ENCODE data around the gene PHACTR3.

The PHACTR3 gene

DNA sequence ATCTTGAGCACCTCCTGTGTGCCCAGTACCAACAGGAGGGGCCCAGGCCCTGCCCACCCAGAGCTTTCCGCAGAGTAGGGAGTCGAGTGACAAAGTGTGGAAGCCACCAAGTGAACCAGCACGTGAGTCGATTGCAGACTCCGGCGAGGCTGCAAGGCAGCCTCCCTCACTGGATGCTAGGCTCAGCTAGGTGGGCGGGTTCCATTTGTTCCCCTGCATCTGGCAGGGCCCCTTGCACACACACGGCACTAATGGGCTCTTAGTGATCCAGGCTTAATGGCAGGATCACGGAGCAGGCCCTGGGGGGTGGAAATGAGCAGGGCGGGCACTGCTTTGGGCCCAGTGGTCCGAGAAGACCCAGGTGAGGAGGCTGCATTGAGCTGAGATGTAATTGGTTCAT lies 140.4 kb downstream of the PHACTR3 start:
- H3K9me3 ChIP-seq = no peaks in the 10 kb centered on the region
- TF ChIP-seq, protein P1, sequence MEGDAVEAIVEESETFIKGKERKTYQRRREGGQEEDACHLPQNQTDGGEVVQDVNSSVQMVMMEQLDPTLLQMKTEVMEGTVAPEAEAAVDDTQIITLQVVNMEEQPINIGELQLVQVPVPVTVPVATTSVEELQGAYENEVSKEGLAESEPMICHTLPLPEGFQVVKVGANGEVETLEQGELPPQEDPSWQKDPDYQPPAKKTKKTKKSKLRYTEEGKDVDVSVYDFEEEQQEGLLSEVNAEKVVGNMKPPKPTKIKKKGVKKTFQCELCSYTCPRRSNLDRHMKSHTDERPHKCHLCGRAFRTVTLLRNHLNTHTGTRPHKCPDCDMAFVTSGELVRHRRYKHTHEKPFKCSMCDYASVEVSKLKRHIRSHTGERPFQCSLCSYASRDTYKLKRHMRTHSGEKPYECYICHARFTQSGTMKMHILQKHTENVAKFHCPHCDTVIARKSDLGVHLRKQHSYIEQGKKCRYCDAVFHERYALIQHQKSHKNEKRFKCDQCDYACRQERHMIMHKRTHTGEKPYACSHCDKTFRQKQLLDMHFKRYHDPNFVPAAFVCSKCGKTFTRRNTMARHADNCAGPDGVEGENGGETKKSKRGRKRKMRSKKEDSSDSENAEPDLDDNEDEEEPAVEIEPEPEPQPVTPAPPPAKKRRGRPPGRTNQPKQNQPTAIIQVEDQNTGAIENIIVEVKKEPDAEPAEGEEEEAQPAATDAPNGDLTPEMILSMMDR (IDR thresholded peaks at IDR 0.05) = no peak
- peaks cover 0 to 7% of the 10 kb centered on the region in 2 donors for H3K27me3 ChIP-seq
- H3K36me3 ChIP-seq = no peaks in the 10 kb centered on the region
- peaks cover 0 to 18% (median 10%) of the 10 kb centered on the region in 4 donors for H3K4me1 ChIP-seq
- H3K27ac ChIP-seq = no peak overlapping the region
- DNase-seq = no peak
- intact Hi-C loops (cut with DNase I; ENCODE audit: low total_unique reads) = no loop called here
- no peak overlapping the region for H3K4me3 ChIP-seq

DNA sequence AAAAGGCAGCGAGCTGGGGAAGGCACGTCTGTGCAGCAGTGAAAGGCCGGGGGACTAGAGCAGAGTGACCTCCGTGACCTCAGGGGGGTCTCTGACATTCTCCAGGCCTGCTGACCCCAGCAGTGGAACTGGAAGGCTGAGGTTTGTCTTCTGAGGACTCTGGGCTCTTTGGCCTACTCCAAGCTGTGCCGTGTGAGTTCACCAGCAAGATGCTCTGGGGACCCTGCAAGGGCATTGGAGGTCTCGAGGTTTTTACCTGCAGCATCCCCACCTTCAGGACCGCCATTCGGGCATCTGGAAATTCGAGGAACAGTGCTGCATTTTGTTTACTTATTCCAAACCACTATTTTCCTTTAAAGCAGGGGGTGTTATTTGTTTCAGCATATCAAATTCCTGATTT lies 140.9 kb downstream of the PHACTR3 start:
- no peak overlapping the region for H3K27ac ChIP-seq
- intact Hi-C loops (cut with DNase I; ENCODE audit: low total_unique reads) = no loop called here
- H3K9me3 ChIP-seq = no peaks in the 10 kb centered on the region
- H3K27me3 ChIP-seq = peaks cover 0 to 7% of the 10 kb centered on the region in 2 donors
- H3K4me1 ChIP-seq = peaks cover 0 to 22% (median 13%) of the 10 kb centered on the region in 4 donors
- no peaks in the 10 kb centered on the region for H3K36me3 ChIP-seq
- H3K4me3 ChIP-seq = no peak overlapping the region
- DNase-seq = no peak
- TF ChIP-seq, protein P1 (IDR thresholded peaks at IDR 0.05) = no peak

GRCh38 chr20:59745716-59746115 lies 141.4 kb downstream of the PHACTR3 start:
- Histone ChIP-seq H3K27me3 (peaks cover 0 to 6% of the 10 kb centered on the region in 2 donors), H3K27ac (no peak overlapping the region), H3K4me3 (no peak overlapping the region), H3K36me3 (no peaks in the 10 kb centered on the region), H3K9me3 (no peaks in the 10 kb centered on the region), H3K4me1 (peaks cover 0 to 22% (median 13%) of the 10 kb centered on the region in 4 donors)
- no peak for DNase-seq
- TF ChIP-seq, protein P1 (IDR thresholded peaks at IDR 0.05) = no peak
- intact Hi-C loops (cut with DNase I; ENCODE audit: low total_unique reads) = no loop called here

- no peak overlapping the region for H3K4me3 ChIP-seq
- no peak for DNase-seq
- H3K4me1 ChIP-seq = peaks cover 0 to 22% (median 15%) of the 10 kb centered on the region in 4 donors
- peaks cover 0 to 2% of the 10 kb centered on the region in 2 donors for H3K27me3 ChIP-seq
- intact Hi-C loops (cut with DNase I; ENCODE audit: low total_unique reads) = no loop called here
- no peak overlapping the region for H3K27ac ChIP-seq
- TF ChIP-seq, protein P1 (IDR thresholded peaks at IDR 0.05) = no peak
- H3K36me3 ChIP-seq = no peaks in the 10 kb centered on the region
- H3K9me3 ChIP-seq = no peaks in the 10 kb centered on the region
Measured at GRCh38 chr20:59746155-59746554, 141.8 kb downstream of the PHACTR3 start.

- H3K4me3 ChIP-seq = no peak overlapping the region
- TF ChIP-seq, protein P1 (IDR thresholded peaks at IDR 0.05) = no peak
- peaks cover 0 to 34% (median 25%) of the 10 kb centered on the region in 4 donors for H3K4me1 ChIP-seq
- H3K9me3 ChIP-seq = no peaks in the 10 kb centered on the region
- intact Hi-C loops (cut with DNase I; ENCODE audit: low total_unique reads) = no loop called here
- DNase-seq = no peak
- H3K36me3 ChIP-seq = no peaks in the 10 kb centered on the region
- H3K27ac ChIP-seq = no peak overlapping the region
- H3K27me3 ChIP-seq = peaks cover 0 to 4% of the 10 kb centered on the region in 2 donors
Measured at GRCh38 chr20:59747671-59748515, 143.6 kb downstream of the PHACTR3 start.

Data from tibial artery (tissue), 4 donors.